H1 (cell line): Measurements from ENCODE around the gene STRN4. TPM values are rescaled to one million over a fixed set of nuclear protein-coding genes. Genes with fewer than 3 reads are reported as not detected.

Experiments
- ASH2L ChIP-seq: fragments of 200-600, 300-600 bp; sonication (generic); IDR thresholded peaks from one replicate; pipeline ENCODE4 v1.7.1; 2017; ENCODE audit warnings: low read length
- CREB1 ChIP-seq: IDR thresholded peaks from 2 replicates; pipeline ENCODE4 v1.6.1; 2012; ENCODE audit warnings: inconsistent platforms
- EP300 ChIP-seq, 2 experiments: IDR thresholded peaks; 1 replicate in 1 of 2; 2 replicates in 1 of 2; pipeline ENCODE4 v1.6.1; 2011 to 2012; ENCODE audit warnings: low read depth in 2 of 2, low read length in 2 of 2, mild to moderate bottlenecking in 2 of 2, borderline replicate concordance in 1 of 2, inconsistent platforms in 1 of 2, moderate library complexity in 1 of 2
- GABPA ChIP-seq: IDR thresholded peaks from 2 replicates; pipeline ENCODE4 v1.6.1; 2011; ENCODE audit warnings: mild to moderate bottlenecking, low read length, moderate library complexity, borderline replicate concordance; ENCODE audit not compliant: insufficient read depth
- HDAC6 ChIP-seq: IDR thresholded peaks from one replicate; pipeline ENCODE4 v1.7.1; 2012; ENCODE audit warnings: low read depth, mild to moderate bottlenecking, inconsistent platforms, low read length, moderate library complexity
- KDM4A ChIP-seq: IDR thresholded peaks from one replicate; pipeline ENCODE4 v1.7.1; 2012; ENCODE audit warnings: low read depth, mild to moderate bottlenecking, moderate library complexity, low read length, inconsistent platforms; ENCODE audit not compliant: severe bottlenecking
- MAFK ChIP-seq: IDR thresholded peaks from 2 replicates; pipeline ENCODE4 v1.6.1; 2012; ENCODE audit warnings: low read depth, mild to moderate bottlenecking, improper control_type of control experiment, low read length
- POU5F1 ChIP-seq: IDR thresholded peaks from 2 replicates; pipeline ENCODE4 v1.6.1; 2011; ENCODE audit warnings: low read depth, mild to moderate bottlenecking, low read length, moderate library complexity
- SAP30 ChIP-seq: fragments of 300-600 bp; sonication (generic); IDR thresholded peaks from 2 replicates; pipeline ENCODE4 v1.7.1; 2012; ENCODE audit warnings: low read length, moderate library complexity, mild to moderate bottlenecking, inconsistent platforms; ENCODE audit not compliant: insufficient read depth, insufficient replicate concordance
- SIX5 ChIP-seq: IDR thresholded peaks from 2 replicates; pipeline ENCODE4 v1.6.1; 2011; ENCODE audit warnings: mild to moderate bottlenecking, low read depth, low read length
- SP1 ChIP-seq: IDR thresholded peaks from 2 replicates; pipeline ENCODE4 v1.6.1; 2011; ENCODE audit warnings: low read depth, low read length
- SP2 ChIP-seq: IDR thresholded peaks from 2 replicates; pipeline ENCODE4 v1.6.1; 2012; ENCODE audit warnings: mild to moderate bottlenecking, low read length, inconsistent platforms
- polyA plus RNA-seq, 7 experiments: library from polyadenylated mRNA; depleted of rRNA in 3 of 7; stranded (reverse) in 5 of 7; unstranded in 2 of 7; fragments of >200 nt in 5 of 7; fragments of 200-250 nt in 2 of 7; gene quantifications; 1 replicate in 5 of 7; 2 replicates in 1 of 7; 4 replicates in 1 of 7; pipeline versions ENCODE4 v1.2.1 to v1.2.3, GENCODE V29; 2011 to 2013; ENCODE audit warnings: missing spikeins in 2 of 7, mixed read lengths in 2 of 7
- total RNA-seq: library from RNA; stranded (reverse); fragmentation: NEBNext Ultra II Directional; extraction: Animal tissue kit (Norgen Biotek cat#: 25700); gene quantifications from 2 replicates; pipeline ENCODE4 v1.2.1, GENCODE V29; 2021
- TF ChIP-seq, protein P1 (sequence below): fragments of 300-600 bp; sonication (generic); IDR thresholded peaks from 2 replicates; pipeline ENCODE4 v1.7.1; 2012; ENCODE audit warnings: low read length, moderate library complexity, mild to moderate bottlenecking, inconsistent platforms; ENCODE audit not compliant: insufficient replicate concordance

STRN4 gene
- total and polyA plus RNA-seq, 2 of the 8 experiments (the other 6 are each of a cell fraction or from before 2014, with no cell fraction given): 120 to 187 TPM

DNA sequence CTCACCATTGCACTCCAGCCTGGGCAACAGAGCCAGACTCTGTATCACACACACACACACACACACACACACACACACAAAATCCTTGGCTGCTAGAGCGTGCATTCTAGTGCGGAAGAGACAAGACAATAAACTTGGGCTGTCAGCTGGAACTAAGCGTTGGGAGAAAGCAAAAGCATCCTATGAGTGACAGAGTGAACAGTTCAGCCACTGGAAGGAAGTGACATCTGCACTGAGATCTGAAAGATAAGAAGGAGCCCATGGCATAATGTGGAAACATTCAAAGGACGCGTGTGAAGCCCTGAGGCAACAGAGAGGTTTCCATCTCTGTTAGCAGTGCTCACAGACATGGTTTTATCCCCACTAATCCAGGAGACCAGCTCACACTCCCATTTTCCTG lies 45.7 kb upstream of the STRN4 start (continued):
- TF ChIP-seq, protein P1, sequence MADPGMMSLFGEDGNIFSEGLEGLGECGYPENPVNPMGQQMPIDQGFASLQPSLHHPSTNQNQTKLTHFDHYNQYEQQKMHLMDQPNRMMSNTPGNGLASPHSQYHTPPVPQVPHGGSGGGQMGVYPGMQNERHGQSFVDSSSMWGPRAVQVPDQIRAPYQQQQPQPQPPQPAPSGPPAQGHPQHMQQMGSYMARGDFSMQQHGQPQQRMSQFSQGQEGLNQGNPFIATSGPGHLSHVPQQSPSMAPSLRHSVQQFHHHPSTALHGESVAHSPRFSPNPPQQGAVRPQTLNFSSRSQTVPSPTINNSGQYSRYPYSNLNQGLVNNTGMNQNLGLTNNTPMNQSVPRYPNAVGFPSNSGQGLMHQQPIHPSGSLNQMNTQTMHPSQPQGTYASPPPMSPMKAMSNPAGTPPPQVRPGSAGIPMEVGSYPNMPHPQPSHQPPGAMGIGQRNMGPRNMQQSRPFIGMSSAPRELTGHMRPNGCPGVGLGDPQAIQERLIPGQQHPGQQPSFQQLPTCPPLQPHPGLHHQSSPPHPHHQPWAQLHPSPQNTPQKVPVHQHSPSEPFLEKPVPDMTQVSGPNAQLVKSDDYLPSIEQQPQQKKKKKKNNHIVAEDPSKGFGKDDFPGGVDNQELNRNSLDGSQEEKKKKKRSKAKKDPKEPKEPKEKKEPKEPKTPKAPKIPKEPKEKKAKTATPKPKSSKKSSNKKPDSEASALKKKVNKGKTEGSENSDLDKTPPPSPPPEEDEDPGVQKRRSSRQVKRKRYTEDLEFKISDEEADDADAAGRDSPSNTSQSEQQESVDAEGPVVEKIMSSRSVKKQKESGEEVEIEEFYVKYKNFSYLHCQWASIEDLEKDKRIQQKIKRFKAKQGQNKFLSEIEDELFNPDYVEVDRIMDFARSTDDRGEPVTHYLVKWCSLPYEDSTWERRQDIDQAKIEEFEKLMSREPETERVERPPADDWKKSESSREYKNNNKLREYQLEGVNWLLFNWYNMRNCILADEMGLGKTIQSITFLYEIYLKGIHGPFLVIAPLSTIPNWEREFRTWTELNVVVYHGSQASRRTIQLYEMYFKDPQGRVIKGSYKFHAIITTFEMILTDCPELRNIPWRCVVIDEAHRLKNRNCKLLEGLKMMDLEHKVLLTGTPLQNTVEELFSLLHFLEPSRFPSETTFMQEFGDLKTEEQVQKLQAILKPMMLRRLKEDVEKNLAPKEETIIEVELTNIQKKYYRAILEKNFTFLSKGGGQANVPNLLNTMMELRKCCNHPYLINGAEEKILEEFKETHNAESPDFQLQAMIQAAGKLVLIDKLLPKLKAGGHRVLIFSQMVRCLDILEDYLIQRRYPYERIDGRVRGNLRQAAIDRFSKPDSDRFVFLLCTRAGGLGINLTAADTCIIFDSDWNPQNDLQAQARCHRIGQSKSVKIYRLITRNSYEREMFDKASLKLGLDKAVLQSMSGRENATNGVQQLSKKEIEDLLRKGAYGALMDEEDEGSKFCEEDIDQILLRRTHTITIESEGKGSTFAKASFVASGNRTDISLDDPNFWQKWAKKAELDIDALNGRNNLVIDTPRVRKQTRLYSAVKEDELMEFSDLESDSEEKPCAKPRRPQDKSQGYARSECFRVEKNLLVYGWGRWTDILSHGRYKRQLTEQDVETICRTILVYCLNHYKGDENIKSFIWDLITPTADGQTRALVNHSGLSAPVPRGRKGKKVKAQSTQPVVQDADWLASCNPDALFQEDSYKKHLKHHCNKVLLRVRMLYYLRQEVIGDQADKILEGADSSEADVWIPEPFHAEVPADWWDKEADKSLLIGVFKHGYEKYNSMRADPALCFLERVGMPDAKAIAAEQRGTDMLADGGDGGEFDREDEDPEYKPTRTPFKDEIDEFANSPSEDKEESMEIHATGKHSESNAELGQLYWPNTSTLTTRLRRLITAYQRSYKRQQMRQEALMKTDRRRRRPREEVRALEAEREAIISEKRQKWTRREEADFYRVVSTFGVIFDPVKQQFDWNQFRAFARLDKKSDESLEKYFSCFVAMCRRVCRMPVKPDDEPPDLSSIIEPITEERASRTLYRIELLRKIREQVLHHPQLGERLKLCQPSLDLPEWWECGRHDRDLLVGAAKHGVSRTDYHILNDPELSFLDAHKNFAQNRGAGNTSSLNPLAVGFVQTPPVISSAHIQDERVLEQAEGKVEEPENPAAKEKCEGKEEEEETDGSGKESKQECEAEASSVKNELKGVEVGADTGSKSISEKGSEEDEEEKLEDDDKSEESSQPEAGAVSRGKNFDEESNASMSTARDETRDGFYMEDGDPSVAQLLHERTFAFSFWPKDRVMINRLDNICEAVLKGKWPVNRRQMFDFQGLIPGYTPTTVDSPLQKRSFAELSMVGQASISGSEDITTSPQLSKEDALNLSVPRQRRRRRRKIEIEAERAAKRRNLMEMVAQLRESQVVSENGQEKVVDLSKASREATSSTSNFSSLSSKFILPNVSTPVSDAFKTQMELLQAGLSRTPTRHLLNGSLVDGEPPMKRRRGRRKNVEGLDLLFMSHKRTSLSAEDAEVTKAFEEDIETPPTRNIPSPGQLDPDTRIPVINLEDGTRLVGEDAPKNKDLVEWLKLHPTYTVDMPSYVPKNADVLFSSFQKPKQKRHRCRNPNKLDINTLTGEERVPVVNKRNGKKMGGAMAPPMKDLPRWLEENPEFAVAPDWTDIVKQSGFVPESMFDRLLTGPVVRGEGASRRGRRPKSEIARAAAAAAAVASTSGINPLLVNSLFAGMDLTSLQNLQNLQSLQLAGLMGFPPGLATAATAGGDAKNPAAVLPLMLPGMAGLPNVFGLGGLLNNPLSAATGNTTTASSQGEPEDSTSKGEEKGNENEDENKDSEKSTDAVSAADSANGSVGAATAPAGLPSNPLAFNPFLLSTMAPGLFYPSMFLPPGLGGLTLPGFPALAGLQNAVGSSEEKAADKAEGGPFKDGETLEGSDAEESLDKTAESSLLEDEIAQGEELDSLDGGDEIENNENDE: no peak
- TF ChIP-seq SAP30: no peak
- TF ChIP-seq GABPA: no peak
- no peak for TF ChIP-seq MAFK
- no peak for TF ChIP-seq POU5F1
- TF ChIP-seq SP2: no peak
- no peak for TF ChIP-seq HDAC6
- TF ChIP-seq SIX5: no peak
- no peak for TF ChIP-seq ASH2L
- TF ChIP-seq KDM4A: no peak
- no peak for TF ChIP-seq EP300 (IDR thresholded peaks at IDR 0.05; ENCODE audit: borderline replicate concordance in 1 of 2, low read depth in 2 of 2, low read length in 2 of 2)
- TF ChIP-seq CREB1: no peak
- no peak for TF ChIP-seq SP1
